SU-DHL-6 (cell line): ENCODE data around the gene NSG1.

Experiments used
- H2AFZ ChIP-seq: fragments of 200-600 bp; sonication (generic); 2 replicates; pipeline ENCODE4 v1.6.1; 2014; ENCODE audit warnings: low read depth, mild to moderate bottlenecking, moderate library complexity, mixed read lengths, antibody characterized with exemption, low read length; ENCODE audit not compliant: severe bottlenecking
- H3F3A ChIP-seq: fragments of 200-600 bp; shearing (Covaris generic); 2 replicates; pipeline ENCODE4 v1.6.0; 2016; ENCODE audit warnings: antibody characterized with exemption, mild to moderate bottlenecking; ENCODE audit not compliant: insufficient read depth
- H3K27ac ChIP-seq: fragments of 200-600 bp; sonication (generic); 2 replicates; pipeline ENCODE4 v1.5.1; 2016; ENCODE audit warnings: low read depth, mild to moderate bottlenecking, low read length, moderate library complexity, mixed read lengths
- H3K27me3 ChIP-seq: fragments of 200-600 bp; sonication (generic), shearing (Covaris generic); 2 replicates; pipeline ENCODE4 v1.6.0; 2014; ENCODE audit warnings: mild to moderate bottlenecking, low read length
- H3K36me3 ChIP-seq: fragments of 200-600 bp; sonication (generic); 2 replicates; pipeline ENCODE4 v1.6.1; 2014; ENCODE audit warnings: mild to moderate bottlenecking, low read length, mixed read lengths
- H3K4me2 ChIP-seq: fragments of 300-600, 200-600 bp; shearing (Covaris generic), sonication (generic); 2 replicates; pipeline ENCODE4 v1.6.0; 2014; ENCODE audit warnings: low read length, low read depth, mild to moderate bottlenecking; ENCODE audit not compliant: poor library complexity, severe bottlenecking
- H3K4me3 ChIP-seq: fragments of 200-600 bp; sonication (generic); 2 replicates; pipeline ENCODE4 v1.5.1; 2014; ENCODE audit warnings: antibody characterized with exemption, low read length, mild to moderate bottlenecking, mixed read lengths; ENCODE audit not compliant: insufficient read depth, poor library complexity, severe bottlenecking
- H3K79me2 ChIP-seq: fragments of 200-600 bp; sonication (generic); 2 replicates; pipeline ENCODE4 v1.6.1; 2014; ENCODE audit warnings: mild to moderate bottlenecking, low read length, moderate library complexity; ENCODE audit not compliant: insufficient read depth
- H3K9ac ChIP-seq: fragments of 200-600 bp; sonication (generic); 2 replicates; pipeline ENCODE4 v1.7.0; 2014; ENCODE audit warnings: mild to moderate bottlenecking, low read length
- H3K9me2 ChIP-seq: fragments of 200-600 bp; sonication (generic); replicated peaks from 2 replicates; pipeline ENCODE4 v1.6.1; 2014; ENCODE audit warnings: low read length; ENCODE audit not compliant: insufficient read depth
- H3K9me3 ChIP-seq: fragments of 200-600 bp; sonication (generic); 2 replicates; pipeline ENCODE4 v1.6.1; 2014; ENCODE audit warnings: low read length, mixed read lengths; ENCODE audit not compliant: insufficient read depth
- H4K20me1 ChIP-seq: fragments of 200-600 bp; sonication (generic); 2 replicates; pipeline ENCODE4 v1.6.1; 2014; ENCODE audit warnings: low read depth, mild to moderate bottlenecking, antibody characterized with exemption, low read length, moderate library complexity, mixed read lengths
- EZH2phosphoT487 ChIP-seq: fragments of 200-600 bp; sonication (generic), shearing (Covaris generic); conservative IDR thresholded peaks from 2 replicates; pipeline ENCODE4 v1.6.1; 2018; ENCODE audit warnings: mild to moderate bottlenecking, antibody characterized with exemption, low read length, moderate library complexity, mixed read lengths
- TF ChIP-seq, protein P1 (sequence below): fragments of 200-600 bp; sonication (generic); IDR thresholded peaks from one replicate; pipeline ENCODE4 v1.5.1; 2017; ENCODE audit warnings: antibody characterized with exemption, mild to moderate bottlenecking, low read length, moderate library complexity; ENCODE audit not compliant: insufficient read depth, poor library complexity, severe bottlenecking

Gene NSG1

GRCh38 chr4:4388311-4388790, 1.4 kb downstream of the NSG1 start:
- Histone ChIP-seq H3K79me2 (peaks cover 8% of the 10 kb centered on the region; the same call in 1 of the 2 replicates), H3K27ac (peak overlapping the region; percentile 75), H3K27me3 (no peaks in the 10 kb centered on the region), H3K4me2 (peak overlapping the region; percentile 63), H3F3A (0 out of 2 replicates have a peak, but pooled peaks cover 5% of the 10 kb centered on the region), H3K36me3 (no peaks in the 10 kb centered on the region), H3K4me3 (peak overlapping the region; percentile 65), H3K9ac (peak overlapping the region; percentile 82), H3K9me2 (no peaks in the 10 kb centered on the region), H4K20me1 (no peaks in the 10 kb centered on the region), H3K9me3 (no peaks in the 10 kb centered on the region), H2AFZ (no peak overlapping the region)
- TF ChIP-seq EZH2phosphoT487 = no peak
- TF ChIP-seq, protein P1, sequence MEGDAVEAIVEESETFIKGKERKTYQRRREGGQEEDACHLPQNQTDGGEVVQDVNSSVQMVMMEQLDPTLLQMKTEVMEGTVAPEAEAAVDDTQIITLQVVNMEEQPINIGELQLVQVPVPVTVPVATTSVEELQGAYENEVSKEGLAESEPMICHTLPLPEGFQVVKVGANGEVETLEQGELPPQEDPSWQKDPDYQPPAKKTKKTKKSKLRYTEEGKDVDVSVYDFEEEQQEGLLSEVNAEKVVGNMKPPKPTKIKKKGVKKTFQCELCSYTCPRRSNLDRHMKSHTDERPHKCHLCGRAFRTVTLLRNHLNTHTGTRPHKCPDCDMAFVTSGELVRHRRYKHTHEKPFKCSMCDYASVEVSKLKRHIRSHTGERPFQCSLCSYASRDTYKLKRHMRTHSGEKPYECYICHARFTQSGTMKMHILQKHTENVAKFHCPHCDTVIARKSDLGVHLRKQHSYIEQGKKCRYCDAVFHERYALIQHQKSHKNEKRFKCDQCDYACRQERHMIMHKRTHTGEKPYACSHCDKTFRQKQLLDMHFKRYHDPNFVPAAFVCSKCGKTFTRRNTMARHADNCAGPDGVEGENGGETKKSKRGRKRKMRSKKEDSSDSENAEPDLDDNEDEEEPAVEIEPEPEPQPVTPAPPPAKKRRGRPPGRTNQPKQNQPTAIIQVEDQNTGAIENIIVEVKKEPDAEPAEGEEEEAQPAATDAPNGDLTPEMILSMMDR = no peak

- H3K27me3 ChIP-seq = no peaks in the 10 kb centered on the region
- peak overlapping the region; percentile 63 for H3K4me2 ChIP-seq
- H3K9ac ChIP-seq = 0 out of 2 replicates have a peak overlapping the region, but pooled peaks have one; percentile 82
Observed at GRCh38 chr4:4388836-4389575, 2.1 kb downstream of the NSG1 start.

DNA sequence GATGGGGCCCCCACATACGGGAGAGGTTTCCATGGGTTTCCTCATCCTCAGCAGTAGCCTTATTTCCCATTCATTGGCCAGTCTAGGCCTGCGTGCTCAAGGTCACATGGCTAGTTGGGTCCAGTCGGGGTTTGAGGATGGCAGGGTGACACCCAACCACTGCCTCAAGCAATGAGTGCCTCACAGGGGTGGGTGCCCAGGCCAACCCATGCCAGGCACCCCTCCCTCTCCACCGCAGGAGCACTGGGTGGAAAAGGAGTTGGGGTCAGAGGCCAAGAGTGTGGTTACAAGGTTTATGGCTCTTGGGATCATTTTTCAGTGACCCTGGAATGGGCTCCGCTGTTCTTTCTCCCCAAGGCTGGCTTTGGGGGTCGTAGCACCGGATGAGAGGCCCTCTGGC, 3.1 kb downstream of the NSG1 start:
- Histone ChIP-seq H3K9me2 (no peaks in the 10 kb centered on the region), H3K9me3 (no peaks in the 10 kb centered on the region), H2AFZ (no peak overlapping the region), H3K27me3 (no peaks in the 10 kb centered on the region), H3K79me2 (peaks cover 10% of the 10 kb centered on the region; the same call in 1 of the 2 replicates), H3K27ac (no peak overlapping the region), H3K9ac (no peak overlapping the region), H4K20me1 (no peaks in the 10 kb centered on the region), H3F3A (0 out of 2 replicates have a peak, but pooled peaks cover 5% of the 10 kb centered on the region), H3K4me2 (no peak overlapping the region), H3K36me3 (no peaks in the 10 kb centered on the region), H3K4me3 (no peak overlapping the region)
- TF ChIP-seq, protein P1 = no peak
- TF ChIP-seq EZH2phosphoT487 = no peak

More at GRCh38 chr4:4388836-4389575, 2.1 kb downstream of the NSG1 start:
- no peak for TF ChIP-seq EZH2phosphoT487
- TF ChIP-seq, protein P1 = no peak
- H3K79me2 ChIP-seq = peaks cover 8% of the 10 kb centered on the region; the same call in 1 of the 2 replicates
- H3K9me2 ChIP-seq = no peaks in the 10 kb centered on the region
- H4K20me1 ChIP-seq = no peaks in the 10 kb centered on the region
- H3F3A ChIP-seq = 0 out of 2 replicates have a peak, but pooled peaks cover 5% of the 10 kb centered on the region
- no peak overlapping the region for H3K4me3 ChIP-seq
- no peaks in the 10 kb centered on the region for H3K9me3 ChIP-seq
- H2AFZ ChIP-seq = no peak overlapping the region
- H3K36me3 ChIP-seq = no peaks in the 10 kb centered on the region
- peak overlapping the region; percentile 75 for H3K27ac ChIP-seq
